ENCODE measurements around the gene TEAD4. TPM values are rescaled to one million over a fixed set of nuclear protein-coding genes. Genes with fewer than 3 reads are reported as not detected.

Gene TEAD4
- total RNA-seq, 2 experiments from 2014 or later = not detected

GRCh38 chr12:3035815-3036702 is 76.9 kb downstream of the TEAD4 start:
- BruUV-seq (replicated peaks) = no TSS peak
- H3K4me2 ChIP-seq (ENCODE audit: low read length) = no peak overlapping the region
- intact Hi-C loops (cut with micrococcal nuclease; ENCODE audit: unreplicated experiment) = loop anchor here (2.0 kb wide), 1 partner anchor 151 kb away; no protein-coding TSS in a partner anchor

GRCh38 chr12:3036901-3037600 is 77.9 kb downstream of the TEAD4 start:
- ChIA-PET POLR2A (no interaction called here), CTCF (ENCODE audit: unreplicated experiment) (no interaction called here)
- no TSS peak for BruUV-seq (replicated peaks)
- no peaks in the 10 kb centered on the region for H3K36me3 ChIP-seq (ENCODE audit: insufficient read depth, low read length)
- no peak for DNase-seq (ENCODE audit: low spot score)
- no peaks in the 10 kb centered on the region for H4K20me1 ChIP-seq (ENCODE audit: insufficient read depth, low read length)
- intact Hi-C loops (cut with micrococcal nuclease; ENCODE audit: unreplicated experiment) = no loop called here
- H3K4me1 ChIP-seq (ENCODE audit: insufficient read depth, low read length, poor library complexity, severe bottlenecking) = peaks cover 4% of the 10 kb centered on the region
- H3K9me2 ChIP-seq (ENCODE audit: insufficient read depth, low read length) = no peaks in the 10 kb centered on the region
- no peaks in the 10 kb centered on the region for H3K79me2 ChIP-seq (ENCODE audit: insufficient read depth, low read depth, low read length)
- no peak overlapping the region for H3K4me2 ChIP-seq (ENCODE audit: low read length)
- H3K27ac ChIP-seq (ENCODE audit: low read depth, low read length, poor library complexity, severe bottlenecking) = no peak overlapping the region
- no peak overlapping the region for H2AFZ ChIP-seq (ENCODE audit: low read length)
- no peaks in the 10 kb centered on the region for H3K9me3 ChIP-seq (ENCODE audit: low read length)
- TF ChIP-seq EZH2phosphoT487 (IDR thresholded peaks at IDR 0.05; ENCODE audit: borderline replicate concordance, low read depth, low read length) (no peak), CTCF (conservative IDR thresholded peaks at IDR 0.05; ENCODE audit: low read length) (no peak)
- no peak overlapping the region for H3K4me3 ChIP-seq (ENCODE audit: low read depth, low read length, poor library complexity, severe bottlenecking)

More at GRCh38 chr12:3035815-3036702, 76.9 kb downstream of the TEAD4 start:
- DNase-seq (ENCODE audit: low spot score) = no peak
- POLR2A ChIA-PET = no interaction called here
- Histone ChIP-seq H3K9me2 (ENCODE audit: insufficient read depth, low read length) (no peaks in the 10 kb centered on the region), H3K36me3 (ENCODE audit: insufficient read depth, low read length) (no peaks in the 10 kb centered on the region), H3K27ac (ENCODE audit: low read depth, low read length, poor library complexity, severe bottlenecking) (no peak overlapping the region), H3K4me3 (ENCODE audit: low read depth, low read length, poor library complexity, severe bottlenecking) (no peak overlapping the region), H2AFZ (ENCODE audit: low read length) (no peak overlapping the region), H3K4me1 (ENCODE audit: insufficient read depth, low read length, poor library complexity, severe bottlenecking) (no peaks in the 10 kb centered on the region), H3K79me2 (ENCODE audit: insufficient read depth, low read depth, low read length) (no peaks in the 10 kb centered on the region), H4K20me1 (ENCODE audit: insufficient read depth, low read length) (no peaks in the 10 kb centered on the region), H3K9me3 (ENCODE audit: low read length) (no peaks in the 10 kb centered on the region)
- CTCF ChIA-PET (ENCODE audit: unreplicated experiment) = no interaction called here
- TF ChIP-seq EZH2phosphoT487 (IDR thresholded peaks at IDR 0.05; ENCODE audit: borderline replicate concordance, low read depth, low read length) = no peak
- TF ChIP-seq CTCF (conservative IDR thresholded peaks at IDR 0.05; ENCODE audit: low read length) = peak; percentile 33

Data from OCI-LY7 (cell line).